HG02763 (cell line): ENCODE measurements around the gene KRT10.
"Not testable (repeated sequence)": the region's sequence is repeated elsewhere in the genome, so short reads cannot be mapped to it uniquely, and the experiment has no call there.

ENCODE experiments used
- ATAC-seq: cut with Tn5 transposase; IDR thresholded peaks from one replicate; pipeline ENCODE4 v1.9.1; 2021; ENCODE audit warnings: mild to moderate bottlenecking, moderate library complexity; ENCODE audit not compliant: unreplicated experiment

KRT10 gene

GRCh38 chr17:40822132-40822812, at the start of gene KRT10:
Gene KRT10, minus strand, starts transcription at chr17:40822614. Its CDS starts 29 bp downstream, at chr17:40822585.
- no peak for ATAC-seq

GRCh38 chr17:40871316-40871715, 48.9 kb upstream of the KRT10 start:
- no peak for ATAC-seq

- ATAC-seq, result no peak
Measured at GRCh38 chr17:40870136-40870535, 47.7 kb upstream of the KRT10 start.

GRCh38 chr17:40866838-40867237, 44.4 kb upstream of the KRT10 start, which contains the start of gene KRT12:
Gene KRT12, minus strand, starts transcription at chr17:40867223. Its CDS starts 37 bp downstream, at chr17:40867186.
- no peak for ATAC-seq

- ATAC-seq, result no peak
Measured at GRCh38 chr17:40864661-40865390, 42.4 kb upstream of the KRT10 start.

GRCh38 chr17:40862985-40863733, 40.7 kb upstream of the KRT10 start:
- ATAC-seq, result no peak

GRCh38 chr17:40859536-40859935, 37.1 kb upstream of the KRT10 start:
- no peak for ATAC-seq

GRCh38 chr17:40858667-40859066, 36.3 kb upstream of the KRT10 start:
- ATAC-seq, result not testable (repeated sequence)

GRCh38 chr17:40857535-40857934, 35.1 kb upstream of the KRT10 start:
- no peak for ATAC-seq

- no peak for ATAC-seq
Measured at GRCh38 chr17:40854175-40854814, 31.9 kb upstream of the KRT10 start.

GRCh38 chr17:40852364-40852763, 29.9 kb upstream of the KRT10 start:
- ATAC-seq, result no peak

GRCh38 chr17:40850293-40850972, 28.0 kb upstream of the KRT10 start:
- ATAC-seq, result no peak

GRCh38 chr17:40849723-40850122, 27.3 kb upstream of the KRT10 start:
- no peak for ATAC-seq

- no peak for ATAC-seq
Measured at GRCh38 chr17:40848583-40849235, 26.3 kb upstream of the KRT10 start.

GRCh38 chr17:40846515-40847144, 24.2 kb upstream of the KRT10 start:
- no peak for ATAC-seq

- no peak for ATAC-seq
Measured at GRCh38 chr17:40844671-40845107, 22.3 kb upstream of the KRT10 start.

- ATAC-seq, result no peak
Measured at GRCh38 chr17:40843242-40843641, 20.8 kb upstream of the KRT10 start.

GRCh38 chr17:40841246-40841645, 18.8 kb upstream of the KRT10 start:
- no peak for ATAC-seq

- no peak for ATAC-seq
Measured at GRCh38 chr17:40839194-40839593, 16.8 kb upstream of the KRT10 start.
